Osteocyte (in vitro differentiated cells): ENCODE results near the gene GRHL1. TPM values are rescaled to one million over a fixed set of nuclear protein-coding genes. Genes with fewer than 3 reads are reported as not detected.

ENCODE experiments used
- DNase-seq: peaks from one replicate; pipeline ENCODE4 v3.0.0; 2021; ENCODE audit warnings: mixed read lengths; ENCODE audit not compliant: unreplicated experiment; ENCODE audit errors: extremely low spot score
- H3K27ac Mint-ChIP-seq: one replicate; pipeline ENCODE4 v1.8.0; 2021; ENCODE audit warnings: mild to moderate bottlenecking, mixed read lengths; ENCODE audit not compliant: unreplicated experiment
- H3K27me3 Mint-ChIP-seq: one replicate; pipeline ENCODE4 v1.8.0; 2021; ENCODE audit warnings: mixed read lengths; ENCODE audit not compliant: unreplicated experiment
- H3K36me3 Mint-ChIP-seq: one replicate; pipeline ENCODE4 v1.8.0; 2021; ENCODE audit warnings: mixed read lengths; ENCODE audit not compliant: unreplicated experiment
- H3K4me1 Mint-ChIP-seq: one replicate; pipeline ENCODE4 v1.8.0; 2021; ENCODE audit warnings: mixed read lengths; ENCODE audit not compliant: unreplicated experiment
- H3K4me3 Mint-ChIP-seq: one replicate; pipeline ENCODE4 v1.8.0; 2021; ENCODE audit warnings: mild to moderate bottlenecking, moderate library complexity, mixed read lengths; ENCODE audit not compliant: unreplicated experiment
- H3K9me3 Mint-ChIP-seq: one replicate; pipeline ENCODE4 v1.8.0; 2021; ENCODE audit warnings: mixed read lengths; ENCODE audit not compliant: unreplicated experiment
- CTCF ChIP-seq: fragments of 200-600 bp; sonication (generic); IDR thresholded peaks from 2 replicates; pipeline ENCODE4 v1.5.0; 2021; ENCODE audit warnings: antibody characterized with exemption, mild to moderate bottlenecking, moderate library complexity
- total RNA-seq: library from RNA; stranded (reverse); gene quantifications from 2 replicates; pipeline ENCODE4 v1.2.1, GENCODE V29; 2021

Gene GRHL1
- total RNA-seq, 1 donor from 2014 or later, result 0.32 TPM

- Mint-ChIP-seq H3K36me3 (no peaks in the 10 kb centered on the region), H3K27ac (no peak overlapping the region), H3K9me3 (no peaks in the 10 kb centered on the region), H3K27me3 (peaks cover 4% of the 10 kb centered on the region), H3K4me3 (no peak overlapping the region), H3K4me1 (peaks cover 26% of the 10 kb centered on the region)
- no peak for TF ChIP-seq CTCF
- DNase-seq, result no peak
These were observed 9.5 kb upstream of the GRHL1 start for GRCh38 chr2:9941996-9942390.

DNA sequence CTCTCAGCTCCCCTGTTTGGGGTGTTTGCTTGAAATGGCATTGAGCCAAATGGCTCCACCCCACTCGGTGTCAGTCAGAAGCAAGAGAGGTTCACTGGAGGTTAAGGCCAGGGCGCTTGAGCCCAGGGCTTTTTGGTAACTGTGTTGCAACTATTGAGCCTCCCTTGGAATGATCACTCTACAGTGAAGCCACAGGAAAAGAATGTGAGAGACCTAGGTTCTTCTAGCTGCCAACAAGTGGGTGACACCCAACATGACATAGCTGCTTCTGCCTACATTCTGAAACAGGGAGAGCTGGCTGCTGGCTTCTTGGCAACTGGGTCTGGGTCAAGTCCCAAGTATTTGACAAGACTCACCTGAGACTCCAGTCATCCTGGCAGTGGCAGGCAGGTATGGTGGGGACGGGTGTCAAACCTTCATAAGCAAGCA, 7.1 kb upstream of the GRHL1 start:
- H3K4me1 Mint-ChIP-seq, result peaks cover 28% of the 10 kb centered on the region
- no peaks in the 10 kb centered on the region for H3K36me3 Mint-ChIP-seq
- peaks cover 4% of the 10 kb centered on the region for H3K27me3 Mint-ChIP-seq
- TF ChIP-seq CTCF, result no peak
- DNase-seq, result no peak
- no peak overlapping the region for H3K27ac Mint-ChIP-seq
- no peak overlapping the region for H3K4me3 Mint-ChIP-seq
- no peaks in the 10 kb centered on the region for H3K9me3 Mint-ChIP-seq

- TF ChIP-seq CTCF, result no peak
- H3K27me3 Mint-ChIP-seq, result peaks cover 4% of the 10 kb centered on the region
- H3K27ac Mint-ChIP-seq, result no peak overlapping the region
- H3K36me3 Mint-ChIP-seq, result no peaks in the 10 kb centered on the region
- no peak overlapping the region for H3K4me3 Mint-ChIP-seq
- H3K4me1 Mint-ChIP-seq, result peaks cover 25% of the 10 kb centered on the region
- H3K9me3 Mint-ChIP-seq, result no peaks in the 10 kb centered on the region
- DNase-seq, result no peak
These were observed 5.9 kb upstream of the GRHL1 start for GRCh38 chr2:9945596-9945995.

DNA sequence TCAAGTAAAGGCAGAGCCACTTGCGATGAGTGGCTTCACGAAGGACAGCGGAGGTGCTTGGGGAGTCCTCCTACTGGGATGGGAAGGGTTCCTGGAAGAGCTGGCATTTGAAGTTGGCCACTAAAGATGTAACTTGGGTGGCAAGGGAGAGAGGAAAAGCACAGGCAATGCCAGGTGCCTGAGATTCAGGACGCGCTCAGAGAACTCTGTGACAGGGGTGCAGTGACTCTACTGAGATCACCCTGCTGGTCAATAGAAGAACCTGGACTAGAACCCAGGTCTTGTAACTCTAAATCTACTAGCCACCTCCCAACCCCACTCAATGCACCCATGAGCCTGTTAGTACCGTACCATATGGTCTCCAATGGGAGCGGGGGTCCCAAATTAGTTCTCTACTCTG, 5.4 kb upstream of the GRHL1 start:
- TF ChIP-seq CTCF, result no peak
- Mint-ChIP-seq H3K27me3 (peaks cover 4% of the 10 kb centered on the region), H3K4me1 (peaks cover 21% of the 10 kb centered on the region), H3K36me3 (no peaks in the 10 kb centered on the region), H3K27ac (no peak overlapping the region), H3K4me3 (no peak overlapping the region), H3K9me3 (no peaks in the 10 kb centered on the region)
- no peak for DNase-seq

GRCh38 chr2:9946818-9947217, 4.7 kb upstream of the GRHL1 start:
- Mint-ChIP-seq H3K9me3 (no peaks in the 10 kb centered on the region), H3K4me1 (peaks cover 13% of the 10 kb centered on the region), H3K27me3 (peaks cover 4% of the 10 kb centered on the region), H3K36me3 (no peaks in the 10 kb centered on the region), H3K27ac (no peak overlapping the region), H3K4me3 (no peak overlapping the region)
- no peak for TF ChIP-seq CTCF
- DNase-seq, result no peak
